Hematopoietic multipotent progenitor cell treated with erythropoietin and hydrocortisone succinate and interleukin-3 and kit ligand, for 17 days (in vitro differentiated cells): ENCODE results near the gene SRRT.
"Not testable (repeated sequence)": the region's sequence is repeated elsewhere in the genome, so short reads cannot be mapped to it uniquely, and the experiment has no call there.

Experiments used
- DNase-seq: peaks from one replicate; pipeline ENCODE4 v3.0.0-alpha.2; 2015; ENCODE audit warnings: low spot score

The SRRT gene

DNA sequence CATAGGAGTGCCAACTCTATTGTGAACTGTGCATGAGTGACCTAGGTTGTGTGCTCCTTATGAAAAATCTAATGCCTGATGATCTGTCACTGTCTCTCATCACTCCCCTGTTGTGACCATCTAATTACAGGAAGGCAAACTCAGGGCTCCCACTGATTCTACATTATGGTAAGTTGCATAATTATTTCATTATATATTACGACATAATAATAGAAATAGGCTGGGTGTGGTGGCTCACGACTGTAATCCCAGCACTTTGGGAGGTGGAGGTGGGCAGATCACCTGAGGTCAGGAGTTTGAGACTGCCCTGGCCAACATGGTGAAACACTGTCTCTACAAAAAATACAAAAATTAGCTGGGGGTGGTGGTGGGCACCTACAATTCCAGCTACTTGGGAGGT, 60.5 kb downstream of the SRRT start:
- DNase-seq: not testable (repeated sequence)

DNA sequence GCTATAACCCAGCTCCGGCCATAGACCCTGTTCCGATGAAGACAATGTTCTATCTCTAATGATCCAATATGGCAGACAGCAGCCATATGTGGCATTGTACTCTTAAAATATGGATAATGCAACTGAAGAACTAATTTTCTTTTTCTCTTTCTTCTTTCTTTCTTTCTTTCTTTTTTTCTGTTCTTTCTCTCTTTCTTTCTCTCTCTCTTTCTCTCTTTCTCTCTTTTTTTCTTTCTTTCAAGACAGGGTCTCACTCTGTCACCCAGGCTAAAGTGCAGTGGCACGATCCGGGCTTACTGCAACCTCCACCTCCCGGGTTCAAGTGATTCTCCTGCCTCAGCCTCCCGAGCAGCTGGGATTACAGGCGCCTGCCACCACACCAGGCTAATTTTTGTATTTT, 61.3 kb downstream of the SRRT start:
- DNase-seq: not testable (repeated sequence)
